Endothelial cell of umbilical vein (primary cell): Measurements from ENCODE around the gene IL4R. TPM values are rescaled to one million over a fixed set of nuclear protein-coding genes. Genes with fewer than 3 reads are reported as not detected.

Experiments used
- BruUV-seq: library from RNA; stranded (reverse); fragments of 400-500 nt; replicated peaks from 2 replicates; lab custom pipeline; 2021; lab: Mats Ljungman, UMichigan
- CTCF ChIA-PET: fragments of 300-600, 350-600 bp; sonication (Branson Sonifier 250); formaldehyde crosslinking; loops from one replicate; lab custom pipeline; 2021; ENCODE audit warnings: antibody characterized with exemption, inconsistent platforms; lab: Charles Lee
- POLR2A ChIA-PET: fragments of 300-600, 350-600 bp; sonication (Branson Sonifier 250); formaldehyde crosslinking; loops from one replicate; lab custom pipeline; 2021; ENCODE audit warnings: antibody characterized with exemption, inconsistent platforms; lab: Charles Lee
- DNase-seq: peaks from one replicate; pipeline ENCODE4 v3.0.0-alpha.2; 2011; ENCODE audit warnings: low read depth, low spot score
- FAIRE-seq: peaks from 2 replicates; lab custom pipeline; 2011; peaks lifted over from hg19 to GRCh38; lab: Jason Lieb, UNC
- H2AFZ ChIP-seq: 2 replicates; pipeline ENCODE4 v1.6.0; 2012; ENCODE audit warnings: low read depth, low read length, control low read depth, inconsistent platforms
- H3K27ac ChIP-seq: 2 replicates; pipeline ENCODE4 v1.5.1; 2011; ENCODE audit warnings: low read depth, mild to moderate bottlenecking, control low read depth, low read length, moderate library complexity; ENCODE audit not compliant: insufficient read depth
- H3K27me3 ChIP-seq, 2 experiments: 2 replicates each; pipeline versions ENCODE4 v1.6.0 to v1.6.1; 2011; ENCODE audit warnings: low read length in 2 of 2, mixed read lengths in 1 of 2; ENCODE audit not compliant: control insufficient read depth in 2 of 2, insufficient read depth in 2 of 2
- H3K36me3 ChIP-seq, 2 experiments: 2 replicates in 1 of 2; 3 replicates in 1 of 2; pipeline ENCODE4 v1.5.1; 2011; ENCODE audit warnings: low read length in 2 of 2, mild to moderate bottlenecking in 1 of 2, moderate library complexity in 1 of 2; ENCODE audit not compliant: control insufficient read depth in 2 of 2, insufficient read depth in 2 of 2; ENCODE audit errors: extremely low read depth in 1 of 2
- H3K4me1 ChIP-seq: 3 replicates; pipeline ENCODE4 v1.5.1; 2011; ENCODE audit warnings: mild to moderate bottlenecking, low read length; ENCODE audit not compliant: control insufficient read depth, insufficient read depth; ENCODE audit errors: extremely low read depth
- H3K4me2 ChIP-seq: 2 replicates; pipeline ENCODE4 v1.6.1; 2011; ENCODE audit warnings: low read length, control low read depth, mixed read lengths; ENCODE audit not compliant: insufficient read depth
- H3K4me3 ChIP-seq, 3 experiments: fragments of 200-600 bp in 1 of 3; sonication (generic), shearing (Covaris generic) in 1 of 3; replicated peaks in 1 of 3; 2 replicates each; pipeline ENCODE4 v1.5.1; 2011 to 2016; ENCODE audit warnings: control low read depth in 3 of 3, low read length in 3 of 3, mild to moderate bottlenecking in 2 of 3, inconsistent platforms in 1 of 3, low read depth in 1 of 3, moderate library complexity in 1 of 3; ENCODE audit not compliant: insufficient read depth in 1 of 3
- H3K79me2 ChIP-seq: 2 replicates; pipeline ENCODE4 v1.6.0; 2012; ENCODE audit warnings: low read length, inconsistent platforms; ENCODE audit not compliant: control insufficient read depth, insufficient read depth
- H3K9ac ChIP-seq: replicated peaks from 2 replicates; pipeline ENCODE3; 2011; ENCODE audit warnings: low read length, control low read depth; ENCODE audit not compliant: insufficient read depth; ENCODE audit errors: extremely low read depth
- H3K9me1 ChIP-seq: replicated peaks from 3 replicates; pipeline ENCODE4 v1.6.0; 2011; ENCODE audit warnings: mild to moderate bottlenecking, low read length; ENCODE audit not compliant: control insufficient read depth, insufficient read depth; ENCODE audit errors: extremely low read depth
- H3K9me3 ChIP-seq: replicated peaks from 2 replicates; pipeline ENCODE4 v1.5.1; 2012; ENCODE audit warnings: low read length, inconsistent platforms; ENCODE audit not compliant: control insufficient read depth, insufficient read depth
- H4K20me1 ChIP-seq: replicated peaks from 2 replicates; pipeline ENCODE3; 2011; ENCODE audit warnings: mild to moderate bottlenecking, low read length; ENCODE audit not compliant: control insufficient read depth, insufficient read depth; ENCODE audit errors: extremely low read depth
- EZH2 ChIP-seq: IDR thresholded peaks from 2 replicates; pipeline ENCODE4 v1.6.1; 2012; ENCODE audit warnings: borderline replicate concordance, low read depth, mild to moderate bottlenecking, moderate library complexity, low read length, inconsistent platforms; ENCODE audit not compliant: severe bottlenecking
- FOS ChIP-seq: IDR thresholded peaks from 2 replicates; pipeline ENCODE4 v1.6.1; 2011; ENCODE audit warnings: mild to moderate bottlenecking, low read length, moderate library complexity, borderline replicate concordance; ENCODE audit not compliant: insufficient read depth
- GATA2 ChIP-seq: IDR thresholded peaks from 2 replicates; pipeline ENCODE4 v1.7.0; 2011; ENCODE audit warnings: low read depth, mild to moderate bottlenecking, moderate library complexity, mixed read lengths, low read length; ENCODE audit not compliant: insufficient read length, insufficient read depth
- JUN ChIP-seq: IDR thresholded peaks from 2 replicates; pipeline ENCODE4 v1.6.1; 2011; ENCODE audit warnings: borderline replicate concordance, low read depth; ENCODE audit not compliant: insufficient read length, insufficient read depth
- MYC ChIP-seq: IDR thresholded peaks from one replicate; pipeline ENCODE4 v1.6.1; 2011; ENCODE audit warnings: mild to moderate bottlenecking, low read depth, low read length
- POLR2A ChIP-seq: IDR thresholded peaks from 2 replicates; pipeline ENCODE4 v1.6.1; 2012; ENCODE audit warnings: low read depth, mild to moderate bottlenecking, control low read depth, low read length
- POLR2AphosphoS5 ChIP-seq: IDR thresholded peaks from 2 replicates; pipeline ENCODE4 v1.6.1; 2012; ENCODE audit warnings: low read depth, mild to moderate bottlenecking, control low read depth, low read length, moderate library complexity; ENCODE audit not compliant: insufficient read depth
- dilution Hi-C: fragments of 300-500 bp; cut with MboI; formaldehyde crosslinking; loops from one replicate; pipeline ENCODE4 v1.15.0; 2019; ENCODE audit warnings: low sequenced_read_pairs; ENCODE audit not compliant: extremely low pct_ligation_motif_present
- intact Hi-C: fragments of 100-400 bp; cut with micrococcal nuclease; formaldehyde crosslinking; loops from one replicate; pipeline ENCODE4 v1.10.0; 2022
- polyA plus RNA-seq, 4 experiments: library from polyadenylated mRNA; depleted of rRNA in 3 of 4; stranded (reverse) in 3 of 4; unstranded in 1 of 4; fragments of >200 nt; gene quantifications; 2 replicates each; pipeline versions ENCODE4 v1.2.1 to v1.2.3, GENCODE V29; 2011 to 2012; ENCODE audit warnings: missing spikeins in 1 of 4
- total RNA-seq: library from RNA; stranded (reverse); gene quantifications from 2 replicates; pipeline ENCODE4 v1.2.3, GENCODE V29; 2021
- TF ChIP-seq, protein P1 (sequence below): IDR thresholded peaks from 2 replicates; pipeline ENCODE4 v1.6.1; 2011; ENCODE audit not compliant: insufficient read depth, insufficient read length
- TF ChIP-seq, protein P2 (sequence below), 2 donors: IDR thresholded peaks; 1 replicate in 1 of 2; 2 replicates in 1 of 2; pipeline ENCODE4 v1.5.1; 2011; ENCODE audit warnings: low read length in 2 of 2, mild to moderate bottlenecking in 2 of 2, moderate library complexity in 2 of 2, control low read depth in 1 of 2, inconsistent platforms in 1 of 2, low read depth in 1 of 2; ENCODE audit not compliant: insufficient read depth in 1 of 2; ENCODE audit errors: extremely low read depth in 1 of 2

Gene IL4R
- total and polyA plus RNA-seq, 2 donors (not counting 3 experiments of a cell fraction or from before 2014, with no cell fraction given), result 138 to 139 TPM

DNA sequence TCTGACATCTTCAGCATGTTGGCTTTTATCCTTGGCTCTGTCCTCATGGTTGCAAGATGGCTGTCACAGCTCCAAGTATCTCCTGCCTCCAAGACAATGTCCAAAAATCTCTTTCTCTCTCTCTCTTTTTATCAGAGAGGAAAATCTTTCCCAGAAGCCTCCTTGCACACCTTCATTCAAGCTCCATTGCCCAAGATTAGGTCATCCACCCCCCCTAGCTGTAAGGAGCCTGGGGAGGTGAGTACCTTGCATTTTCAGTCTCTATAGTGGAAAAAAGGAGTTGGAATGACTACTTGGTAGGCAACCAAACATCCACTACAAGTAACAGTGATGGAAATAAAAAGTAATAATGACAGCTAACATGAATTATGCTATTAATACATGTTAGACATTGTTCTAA is 23.2 kb upstream of the IL4R start:
- intact Hi-C loops (no loop called here), dilution Hi-C loops (no loop called here)
- no peaks in the 10 kb centered on the region for H3K9me3 ChIP-seq
- ChIA-PET POLR2A (no interaction called here), CTCF (no interaction called here)
- no peak overlapping the region for H3K27ac ChIP-seq
- FAIRE-seq (no peak), DNase-seq (no peak)
- no peaks in the 10 kb centered on the region for H3K36me3 ChIP-seq
- H3K79me2 ChIP-seq, result no peaks in the 10 kb centered on the region
- no TSS peak for BruUV-seq
- no peak overlapping the region for H3K4me3 ChIP-seq
- no peak overlapping the region for H2AFZ ChIP-seq
- no peaks in the 10 kb centered on the region for H3K27me3 ChIP-seq
- no peak for TF ChIP-seq EZH2
- TF ChIP-seq FOS, result no peak
- TF ChIP-seq, protein P1, sequence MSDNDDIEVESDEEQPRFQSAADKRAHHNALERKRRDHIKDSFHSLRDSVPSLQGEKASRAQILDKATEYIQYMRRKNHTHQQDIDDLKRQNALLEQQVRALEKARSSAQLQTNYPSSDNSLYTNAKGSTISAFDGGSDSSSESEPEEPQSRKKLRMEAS, result no peak
- TF ChIP-seq MYC, result no peak
- TF ChIP-seq, protein P2, sequence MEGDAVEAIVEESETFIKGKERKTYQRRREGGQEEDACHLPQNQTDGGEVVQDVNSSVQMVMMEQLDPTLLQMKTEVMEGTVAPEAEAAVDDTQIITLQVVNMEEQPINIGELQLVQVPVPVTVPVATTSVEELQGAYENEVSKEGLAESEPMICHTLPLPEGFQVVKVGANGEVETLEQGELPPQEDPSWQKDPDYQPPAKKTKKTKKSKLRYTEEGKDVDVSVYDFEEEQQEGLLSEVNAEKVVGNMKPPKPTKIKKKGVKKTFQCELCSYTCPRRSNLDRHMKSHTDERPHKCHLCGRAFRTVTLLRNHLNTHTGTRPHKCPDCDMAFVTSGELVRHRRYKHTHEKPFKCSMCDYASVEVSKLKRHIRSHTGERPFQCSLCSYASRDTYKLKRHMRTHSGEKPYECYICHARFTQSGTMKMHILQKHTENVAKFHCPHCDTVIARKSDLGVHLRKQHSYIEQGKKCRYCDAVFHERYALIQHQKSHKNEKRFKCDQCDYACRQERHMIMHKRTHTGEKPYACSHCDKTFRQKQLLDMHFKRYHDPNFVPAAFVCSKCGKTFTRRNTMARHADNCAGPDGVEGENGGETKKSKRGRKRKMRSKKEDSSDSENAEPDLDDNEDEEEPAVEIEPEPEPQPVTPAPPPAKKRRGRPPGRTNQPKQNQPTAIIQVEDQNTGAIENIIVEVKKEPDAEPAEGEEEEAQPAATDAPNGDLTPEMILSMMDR (IDR thresholded peaks at IDR 0.05; ENCODE audit: extremely low read depth in 1 of 2, insufficient read depth in 1 of 2, low read depth in 1 of 2, low read length in 2 of 2), result no peak
- TF ChIP-seq JUN, result no peak
- no peak for TF ChIP-seq POLR2AphosphoS5
- no peak for TF ChIP-seq POLR2A
- no peak for TF ChIP-seq GATA2
- no peak overlapping the region for H3K4me2 ChIP-seq
- H3K9me1 ChIP-seq, result no peaks in the 10 kb centered on the region
- H3K9ac ChIP-seq, result no peak overlapping the region
- peaks cover 15% of the 10 kb centered on the region for H3K4me1 ChIP-seq
- H4K20me1 ChIP-seq, result no peaks in the 10 kb centered on the region
